GM13977 (cell line): ENCODE measurements around the gene SPEM1.

Source experiments
- DNase-seq: peaks from one replicate; pipeline ENCODE4 v3.0.0; 2012; ENCODE audit warnings: low spot score
- CTCF ChIP-seq: IDR thresholded peaks from 2 replicates; pipeline ENCODE4 v1.5.1; 2012; ENCODE audit warnings: mild to moderate bottlenecking, control low read depth; ENCODE audit not compliant: insufficient read depth; ENCODE audit errors: extremely low read depth, missing control alignments
- in situ Hi-C: fragments of 300-500 bp; cut with MboI; formaldehyde crosslinking; loops from one replicate; pipeline ENCODE4 v1.12.0; 2022; ENCODE audit warnings: low sequenced_read_pairs, low pct_unique_long_range_greater_than_20kb, mixed read lengths, inconsistent platforms; ENCODE audit not compliant: unreplicated experiment

Gene SPEM1

GRCh38 chr17:7419819-7420610 lies at the start of gene SPEM1:
SPEM1 (plus strand) TSS chr17:7420324; CDS start chr17:7420385, 61 bp downstream.
- no peak for DNase-seq
- in situ Hi-C loops: no loop called here
- no peak for TF ChIP-seq CTCF

- no peak for TF ChIP-seq CTCF
- in situ Hi-C loops: loop anchor here (25.0 kb wide), 1 partner anchor 191 kb away; the partner anchor contains the start of genes SENP3 and TNFSF13
- no peak for DNase-seq
These were observed 49.3 kb upstream of the SPEM1 start for GRCh38 chr17:7370853-7371252.

- no peak for DNase-seq
- no peak for TF ChIP-seq CTCF
- in situ Hi-C loops: loop anchor here (25.0 kb wide), 1 partner anchor 188 kb away; the partner anchor contains the start of genes SENP3 and TNFSF13
These were observed 45.8 kb upstream of the SPEM1 start for GRCh38 chr17:7374353-7374752.

- DNase-seq: no peak
- in situ Hi-C loops: no loop called here
- no peak for TF ChIP-seq CTCF
These were observed 41.0 kb upstream of the SPEM1 start for GRCh38 chr17:7379134-7379533.

GRCh38 chr17:7380321-7380720 lies 39.8 kb upstream of the SPEM1 start:
- DNase-seq: no peak
- no peak for TF ChIP-seq CTCF
- in situ Hi-C loops: no loop called here

GRCh38 chr17:7380855-7381683 lies 39.1 kb upstream of the SPEM1 start, which contains the start of gene TNK1:
TNK1 (plus strand) TSS chr17:7381089; CDS start chr17:7382927, 1,838 bp downstream.
- no peak for DNase-seq
- in situ Hi-C loops: no loop called here
- TF ChIP-seq CTCF: no peak
